ENCODE measurements around the gene CHAMP1.
"Not testable (repeated sequence)": the region's sequence is repeated elsewhere in the genome, so short reads cannot be mapped to it uniquely, and the experiment has no call there.

CHAMP1 gene

DNA sequence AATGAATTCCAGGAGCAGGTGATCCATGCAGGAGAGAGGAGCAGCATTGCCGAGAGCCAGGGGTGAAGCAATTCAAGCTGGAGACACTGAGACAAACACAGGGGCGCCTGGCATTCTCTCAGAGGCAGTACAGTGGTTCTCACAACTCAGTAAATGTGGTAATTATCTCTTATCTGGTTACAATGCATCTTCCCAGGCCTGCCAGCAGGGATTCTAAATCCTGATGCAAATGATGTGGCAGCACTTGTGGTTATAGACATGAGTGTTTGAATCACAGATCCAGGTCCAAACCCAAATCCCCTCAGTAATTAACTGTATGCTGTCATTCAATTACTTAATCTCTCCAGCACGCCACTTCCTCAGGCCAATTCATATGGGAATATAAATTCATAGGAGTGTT lies 19.6 kb downstream of the CHAMP1 start:
- peak; percentile 54 for DNase-seq (ENCODE audit: low read depth)

DNA sequence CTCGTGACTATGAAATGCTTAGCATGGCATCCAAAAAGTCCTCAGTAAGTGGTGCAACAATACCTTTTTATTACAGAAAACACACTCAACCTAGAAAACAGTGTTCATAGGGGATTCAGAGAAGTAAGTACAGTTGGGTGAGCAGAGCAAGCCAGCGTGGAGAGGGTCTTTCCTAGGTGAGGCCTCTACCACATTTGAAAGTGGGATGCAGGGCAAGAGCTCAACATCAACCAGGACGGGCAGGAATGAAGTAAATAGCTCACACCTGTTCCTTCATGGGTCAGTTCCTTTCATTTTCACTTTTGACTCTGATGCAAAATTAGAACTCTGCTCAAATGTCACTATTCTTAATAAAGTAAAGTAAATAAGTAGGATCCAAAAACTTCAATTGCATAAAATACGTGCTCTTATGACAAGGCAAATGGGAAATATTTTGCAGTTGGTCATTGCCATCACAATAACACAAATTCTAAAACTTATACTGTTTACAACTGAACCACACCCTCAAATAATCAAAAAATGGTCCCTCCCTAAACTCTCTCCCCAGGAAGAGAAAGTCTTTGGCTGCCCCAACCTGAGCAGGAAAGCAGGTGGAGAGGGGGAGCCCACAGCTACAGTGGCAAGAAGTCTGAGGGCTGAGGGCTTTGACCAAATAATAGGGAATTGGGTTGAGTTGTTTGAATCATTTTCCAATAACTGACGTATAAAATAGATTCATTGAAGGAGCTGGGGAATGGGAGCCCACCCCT lies 20.2 kb downstream of the CHAMP1 start:
- no peak for DNase-seq (ENCODE audit: low read depth)

- not testable (repeated sequence) for DNase-seq (ENCODE audit: low read depth)
Measured at GRCh38 chr13:114336457-114336856, 22.2 kb downstream of the CHAMP1 start.

GRCh38 chr13:114338959-114339358 lies 24.7 kb downstream of the CHAMP1 start:
- no peak for DNase-seq (ENCODE audit: low read depth)

DNA sequence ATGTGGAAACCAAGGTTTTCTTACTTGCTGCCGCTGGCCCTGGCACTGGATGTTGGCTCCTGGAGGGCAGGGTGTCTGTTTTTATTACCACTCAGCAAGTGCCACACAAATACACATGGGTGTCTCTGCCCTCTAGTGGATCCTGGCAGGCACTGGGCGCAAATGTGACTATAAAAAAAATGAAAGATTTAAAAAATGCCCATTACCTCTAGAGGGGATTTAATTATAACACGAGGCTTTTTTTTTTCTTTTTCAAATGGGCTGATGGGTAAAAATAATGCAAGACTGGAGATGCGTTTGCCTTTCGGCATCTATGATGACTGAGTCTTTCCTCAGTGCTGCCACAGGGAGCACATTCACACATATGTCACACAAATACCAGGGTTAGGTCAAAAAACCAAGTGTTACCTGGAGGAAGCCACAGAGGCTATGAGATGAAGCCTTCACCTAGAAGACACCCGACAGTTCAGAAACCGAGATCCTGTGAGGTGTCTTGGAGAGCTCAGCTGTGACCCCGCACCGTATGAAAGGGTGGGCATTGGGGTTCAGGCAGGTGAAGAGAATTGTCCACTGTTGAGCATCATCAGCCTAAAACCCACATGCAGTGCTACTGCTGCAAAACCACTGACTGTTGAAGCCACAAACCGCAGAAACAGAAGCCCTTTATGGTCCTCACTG lies 25.7 kb downstream of the CHAMP1 start:
- peak; percentile 41 for DNase-seq (ENCODE audit: low read depth)

GRCh38 chr13:114341003-114341777 lies 26.9 kb downstream of the CHAMP1 start:
- DNase-seq (ENCODE audit: low read depth) = no peak

GRCh38 chr13:114347256-114347655 lies 33.0 kb downstream of the CHAMP1 start:
- DNase-seq (ENCODE audit: low read depth) = not testable (repeated sequence)

DNA sequence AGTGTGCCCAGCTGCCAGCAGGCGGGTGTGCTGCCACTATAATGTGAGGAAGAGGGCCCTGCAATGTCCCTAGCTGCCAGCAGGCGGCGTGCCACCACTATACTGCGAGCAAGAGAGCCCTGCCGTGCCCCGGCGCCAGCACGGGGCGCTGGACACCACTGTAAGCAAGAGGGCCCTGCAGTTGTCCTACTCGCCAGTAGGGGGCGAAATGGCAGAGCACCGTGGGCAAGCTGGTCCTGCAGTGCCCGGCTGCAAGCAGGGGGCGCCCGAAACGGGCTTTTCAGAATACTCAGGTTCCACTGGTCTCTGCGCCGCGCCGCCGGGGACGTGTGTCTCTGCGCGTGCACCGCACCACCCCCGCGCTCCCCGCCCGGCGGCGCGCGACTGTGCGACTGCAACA lies 38.5 kb downstream of the CHAMP1 start:
- not testable (repeated sequence) for DNase-seq (ENCODE audit: low read depth)

- DNase-seq (ENCODE audit: low read depth) = not testable (repeated sequence)
Measured at GRCh38 chr13:114353382-114353781, 39.1 kb downstream of the CHAMP1 start.
